ENCODE measurements around the gene DPF3. TPM values are rescaled to one million over a fixed set of nuclear protein-coding genes. Genes with fewer than 3 reads are reported as not detected.

The DPF3 gene
- total RNA-seq, 4 donors from 2014 or later = 0.39 to 3.4 (median 1.6) TPM

DNA sequence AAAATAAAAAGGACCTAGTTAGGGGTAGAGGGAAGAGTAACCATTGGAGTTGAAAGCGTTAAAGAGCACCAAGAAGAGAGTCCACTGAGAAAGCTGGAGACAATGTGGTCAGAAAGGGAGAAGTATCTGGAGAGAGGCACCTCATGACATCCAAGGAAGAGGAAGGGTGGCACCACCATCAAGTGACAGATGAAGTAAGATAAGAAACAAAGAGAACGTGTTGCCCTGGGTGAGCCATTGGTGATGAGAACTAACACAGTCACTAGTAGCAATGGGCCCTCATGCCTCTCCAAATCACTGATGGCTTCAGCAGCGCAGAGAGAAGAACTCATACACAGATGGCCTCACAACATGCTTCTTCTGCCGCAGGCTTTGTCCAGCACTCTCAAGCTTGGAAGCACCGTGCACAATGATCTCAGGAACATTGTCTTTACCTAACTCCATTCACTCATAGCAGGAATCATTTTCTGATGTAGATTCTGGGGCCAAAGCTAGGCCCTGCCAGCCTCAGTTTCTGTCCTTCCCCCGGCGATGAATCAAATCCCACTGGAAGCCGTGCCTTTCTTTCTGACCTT lies 252.9 kb downstream of the DPF3 start:
- TF ChIP-seq EP300 (IDR thresholded peaks at IDR 0.05) (no peak), CTCF (IDR thresholded peaks at IDR 0.05) (no peak), POLR2A (IDR thresholded peaks at IDR 0.05) (no peak), POLR2AphosphoS5 (IDR thresholded peaks at IDR 0.05) (no peak)

GRCh38 chr14:72638021-72638420 lies 255.9 kb downstream of the DPF3 start:
- WGBS = 68% methylated on average over 3 of the region's 3 CpGs
- Histone ChIP-seq H3K9me3 (no peaks in the 10 kb centered on the region), H3K36me3 (no peaks in the 10 kb centered on the region), H3K27me3 (no peaks in the 10 kb centered on the region), H3K27ac (no peak overlapping the region), H3K4me3 (no peak overlapping the region), H3K4me1 (no peaks in the 10 kb centered on the region)
- no peak for DNase-seq (ENCODE audit: low spot score in 2 of 2)
- TF ChIP-seq EP300 (IDR thresholded peaks at IDR 0.05) (no peak), POLR2A (IDR thresholded peaks at IDR 0.05) (no peak), POLR2AphosphoS5 (IDR thresholded peaks at IDR 0.05) (no peak), CTCF (IDR thresholded peaks at IDR 0.05) (no peak)

More for the DNA sequence above, 252.9 kb downstream of the DPF3 start:
- Histone ChIP-seq H3K27ac (no peak overlapping the region), H3K27me3 (no peaks in the 10 kb centered on the region), H3K4me3 (no peak overlapping the region), H3K36me3 (no peaks in the 10 kb centered on the region), H3K4me1 (no peaks in the 10 kb centered on the region), H3K9me3 (no peaks in the 10 kb centered on the region)
- 96% methylated on average over 8 of the region's 8 CpGs for WGBS
- no peak for DNase-seq (ENCODE audit: low spot score in 2 of 2)

DNA sequence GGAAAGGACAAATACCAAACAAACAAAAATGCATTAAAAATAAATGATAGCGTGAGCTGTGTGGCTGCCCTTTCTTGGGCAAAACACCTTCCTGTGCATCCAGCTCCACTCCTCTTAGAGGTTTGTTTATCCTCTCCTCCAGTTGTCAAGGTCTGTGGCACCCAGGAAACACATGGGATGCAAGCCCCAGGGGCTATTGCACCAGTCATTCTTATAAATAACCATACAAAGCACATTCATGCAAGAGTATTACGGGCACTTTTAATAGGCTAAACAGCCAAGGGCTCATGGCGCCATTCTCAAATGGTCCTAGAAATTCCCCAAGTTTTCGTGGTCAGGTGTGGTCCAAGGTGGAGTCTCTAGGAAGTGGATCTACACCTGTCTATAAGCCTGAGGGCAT lies 257.0 kb downstream of the DPF3 start:
- no peaks in the 10 kb centered on the region for H3K27me3 ChIP-seq
- H3K9me3 ChIP-seq = no peaks in the 10 kb centered on the region
- DNase-seq (ENCODE audit: low spot score in 2 of 2) = no peak
- H3K27ac ChIP-seq = no peak overlapping the region
- H3K4me3 ChIP-seq = no peak overlapping the region
- WGBS = 87% methylated on average over 4 of the region's 4 CpGs
- no peaks in the 10 kb centered on the region for H3K36me3 ChIP-seq
- TF ChIP-seq POLR2A (IDR thresholded peaks at IDR 0.05) = no peak
- TF ChIP-seq CTCF (IDR thresholded peaks at IDR 0.05) = no peak
- no peak for TF ChIP-seq EP300 (IDR thresholded peaks at IDR 0.05)
- TF ChIP-seq POLR2AphosphoS5 (IDR thresholded peaks at IDR 0.05) = no peak
- no peaks in the 10 kb centered on the region for H3K4me1 ChIP-seq

DNA sequence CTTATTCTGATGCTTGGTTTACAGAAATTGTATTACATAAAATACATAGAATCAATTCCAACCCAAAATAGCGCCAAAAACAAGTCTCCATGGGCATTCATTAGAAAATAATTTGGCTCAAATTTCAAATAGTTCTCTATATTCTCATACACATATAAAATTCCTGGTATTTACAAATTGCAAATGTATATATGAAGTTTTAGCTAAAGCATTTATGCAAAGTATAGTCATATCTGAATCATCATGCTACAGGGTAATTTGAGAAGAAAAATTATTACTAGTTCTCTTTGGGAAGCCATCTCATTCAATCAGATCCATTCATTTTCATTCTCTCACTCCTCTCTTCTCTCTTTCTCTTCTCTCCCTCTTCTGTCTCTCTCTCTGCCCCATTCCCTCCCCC lies 257.8 kb downstream of the DPF3 start:
- no peak overlapping the region for H3K27ac ChIP-seq
- WGBS = 80% methylated on average over 1 of the region's 1 CpG
- H3K9me3 ChIP-seq = no peaks in the 10 kb centered on the region
- no peaks in the 10 kb centered on the region for H3K4me1 ChIP-seq
- no peak for DNase-seq (ENCODE audit: low spot score in 2 of 2)
- TF ChIP-seq EP300 (IDR thresholded peaks at IDR 0.05) (no peak), CTCF (IDR thresholded peaks at IDR 0.05) (no peak), POLR2AphosphoS5 (IDR thresholded peaks at IDR 0.05) (no peak), POLR2A (IDR thresholded peaks at IDR 0.05) (no peak)
- no peak overlapping the region for H3K4me3 ChIP-seq
- no peaks in the 10 kb centered on the region for H3K27me3 ChIP-seq
- no peaks in the 10 kb centered on the region for H3K36me3 ChIP-seq

GRCh38 chr14:72634691-72635616 lies 258.9 kb downstream of the DPF3 start:
- no peaks in the 10 kb centered on the region for H3K36me3 ChIP-seq
- no peak overlapping the region for H3K27ac ChIP-seq
- H3K27me3 ChIP-seq = no peaks in the 10 kb centered on the region
- 83% methylated on average over 4 of the region's 4 CpGs for WGBS
- no peaks in the 10 kb centered on the region for H3K4me1 ChIP-seq
- no peak for TF ChIP-seq EP300 (IDR thresholded peaks at IDR 0.05)
- no peak for TF ChIP-seq POLR2AphosphoS5 (IDR thresholded peaks at IDR 0.05)
- TF ChIP-seq POLR2A (IDR thresholded peaks at IDR 0.05) = no peak
- TF ChIP-seq CTCF (IDR thresholded peaks at IDR 0.05) = no peak
- H3K9me3 ChIP-seq = no peaks in the 10 kb centered on the region
- no peak overlapping the region for H3K4me3 ChIP-seq
- no peak for DNase-seq (ENCODE audit: low spot score in 2 of 2)

All from suprapubic skin (tissue), 4 donors.